A549 (cell line): ENCODE results near the gene DUSP28.

Experiments used
- MAFK ChIP-seq: fragments of 450-650 bp; IDR thresholded peaks from 2 replicates; pipeline ENCODE4 v1.6.1; 2014; ENCODE audit not compliant: partially characterized antibody
- PHF8 ChIP-seq: fragments of 200-600 bp; sonication (generic); IDR thresholded peaks from 2 replicates; pipeline ENCODE4 v1.6.1; 2016; ENCODE audit warnings: low read depth, mild to moderate bottlenecking, antibody characterized with exemption, moderate library complexity, borderline replicate concordance
- POLR2A ChIP-seq: IDR thresholded peaks from 2 replicates; pipeline ENCODE4 v1.6.1; 2012; ENCODE audit warnings: mild to moderate bottlenecking, low read length
- ZFP36 ChIP-seq: fragments of 450-650 bp; IDR thresholded peaks from 2 replicates; pipeline ENCODE4 v1.6.1; 2014; ENCODE audit warnings: borderline replicate concordance; ENCODE audit not compliant: partially characterized antibody
- ZNF302 ChIP-seq: fragments of 250-450 bp; sonication (Bioruptor Pico); IDR thresholded peaks from 2 replicates; pipeline ENCODE4 v1.9.0; 2021; ENCODE audit warnings: inconsistent platforms, mild to moderate bottlenecking, moderate library complexity
- TF ChIP-seq, protein P1 (sequence below): fragments of >200 bp; sonication (Bioruptor Twin); formaldehyde crosslinking; IDR thresholded peaks from 3 replicates; pipeline ENCODE4 v1.5.1; 2016
- TF ChIP-seq, protein P2 (sequence below): IDR thresholded peaks from 2 replicates; pipeline ENCODE4 v1.6.1; 2012
- TF ChIP-seq, protein P3 (sequence below): fragments of >200 bp; sonication (Bioruptor Twin); formaldehyde crosslinking; IDR thresholded peaks from 3 replicates; pipeline ENCODE4 v1.6.1; 2016
- TF ChIP-seq, protein P4 (sequence below): fragments of >200 bp; sonication (Bioruptor Twin); formaldehyde crosslinking; IDR thresholded peaks from 2 replicates; pipeline ENCODE4 v1.6.1; 2016
- TF ChIP-seq, protein P5 (sequence below): fragments of 200-600 bp; sonication (generic); IDR thresholded peaks from 2 replicates; pipeline ENCODE4 v1.6.1; 2016; ENCODE audit warnings: antibody characterized with exemption, mild to moderate bottlenecking, moderate library complexity
- TF ChIP-seq, protein P6 (sequence below): fragments of 250-450 bp; sonication (Bioruptor Pico); IDR thresholded peaks from 2 replicates; pipeline ENCODE4 v1.5.0; 2021; ENCODE audit warnings: mild to moderate bottlenecking, moderate library complexity, borderline replicate concordance

DNA sequence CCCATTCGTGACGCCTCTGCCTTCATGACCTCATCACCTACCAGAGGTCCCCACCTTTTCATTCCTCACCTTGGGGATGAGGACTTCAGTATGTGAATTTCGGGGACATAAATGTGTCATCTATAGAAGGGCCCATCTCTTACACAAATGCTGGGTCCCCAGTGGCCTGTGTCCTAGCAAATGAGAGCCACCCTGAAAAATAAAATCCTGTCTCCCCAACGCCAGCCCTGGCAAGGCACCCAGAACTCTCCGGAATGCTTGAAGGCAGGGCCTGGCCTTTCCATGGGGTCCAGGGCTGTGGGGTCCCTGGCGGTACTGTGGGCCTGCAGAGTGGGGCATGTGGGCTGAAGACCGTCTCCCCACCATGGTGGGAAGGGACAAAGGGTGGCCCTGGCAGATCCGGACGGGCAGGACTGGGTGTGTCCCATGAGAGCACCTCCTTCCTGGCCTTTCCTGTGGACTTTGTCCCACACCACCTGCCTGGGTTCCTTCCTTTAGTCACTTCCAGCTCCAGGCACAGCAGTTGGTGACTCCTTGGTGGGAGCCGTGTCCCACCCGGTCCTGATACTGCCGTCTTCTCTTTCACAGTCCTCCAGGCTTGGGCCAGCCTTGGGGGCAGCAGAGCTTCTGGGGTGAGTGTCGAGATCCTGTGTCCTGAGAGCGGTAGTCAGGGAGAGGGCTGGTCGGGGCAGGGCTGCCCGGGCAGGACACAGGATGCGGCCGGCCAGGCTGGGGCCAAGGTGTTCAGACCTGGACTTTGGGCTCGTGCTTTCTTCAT lies 45.0 kb downstream of the DUSP28 start:
- TF ChIP-seq, protein P1, sequence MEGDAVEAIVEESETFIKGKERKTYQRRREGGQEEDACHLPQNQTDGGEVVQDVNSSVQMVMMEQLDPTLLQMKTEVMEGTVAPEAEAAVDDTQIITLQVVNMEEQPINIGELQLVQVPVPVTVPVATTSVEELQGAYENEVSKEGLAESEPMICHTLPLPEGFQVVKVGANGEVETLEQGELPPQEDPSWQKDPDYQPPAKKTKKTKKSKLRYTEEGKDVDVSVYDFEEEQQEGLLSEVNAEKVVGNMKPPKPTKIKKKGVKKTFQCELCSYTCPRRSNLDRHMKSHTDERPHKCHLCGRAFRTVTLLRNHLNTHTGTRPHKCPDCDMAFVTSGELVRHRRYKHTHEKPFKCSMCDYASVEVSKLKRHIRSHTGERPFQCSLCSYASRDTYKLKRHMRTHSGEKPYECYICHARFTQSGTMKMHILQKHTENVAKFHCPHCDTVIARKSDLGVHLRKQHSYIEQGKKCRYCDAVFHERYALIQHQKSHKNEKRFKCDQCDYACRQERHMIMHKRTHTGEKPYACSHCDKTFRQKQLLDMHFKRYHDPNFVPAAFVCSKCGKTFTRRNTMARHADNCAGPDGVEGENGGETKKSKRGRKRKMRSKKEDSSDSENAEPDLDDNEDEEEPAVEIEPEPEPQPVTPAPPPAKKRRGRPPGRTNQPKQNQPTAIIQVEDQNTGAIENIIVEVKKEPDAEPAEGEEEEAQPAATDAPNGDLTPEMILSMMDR = no peak
- no peak for TF ChIP-seq POLR2A
- TF ChIP-seq MAFK = no peak
- TF ChIP-seq, protein P2, sequence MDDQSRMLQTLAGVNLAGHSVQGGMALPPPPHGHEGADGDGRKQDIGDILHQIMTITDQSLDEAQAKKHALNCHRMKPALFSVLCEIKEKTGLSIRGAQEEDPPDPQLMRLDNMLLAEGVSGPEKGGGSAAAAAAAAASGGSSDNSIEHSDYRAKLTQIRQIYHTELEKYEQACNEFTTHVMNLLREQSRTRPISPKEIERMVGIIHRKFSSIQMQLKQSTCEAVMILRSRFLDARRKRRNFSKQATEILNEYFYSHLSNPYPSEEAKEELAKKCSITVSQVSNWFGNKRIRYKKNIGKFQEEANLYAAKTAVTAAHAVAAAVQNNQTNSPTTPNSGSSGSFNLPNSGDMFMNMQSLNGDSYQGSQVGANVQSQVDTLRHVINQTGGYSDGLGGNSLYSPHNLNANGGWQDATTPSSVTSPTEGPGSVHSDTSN = no peak
- TF ChIP-seq, protein P3, sequence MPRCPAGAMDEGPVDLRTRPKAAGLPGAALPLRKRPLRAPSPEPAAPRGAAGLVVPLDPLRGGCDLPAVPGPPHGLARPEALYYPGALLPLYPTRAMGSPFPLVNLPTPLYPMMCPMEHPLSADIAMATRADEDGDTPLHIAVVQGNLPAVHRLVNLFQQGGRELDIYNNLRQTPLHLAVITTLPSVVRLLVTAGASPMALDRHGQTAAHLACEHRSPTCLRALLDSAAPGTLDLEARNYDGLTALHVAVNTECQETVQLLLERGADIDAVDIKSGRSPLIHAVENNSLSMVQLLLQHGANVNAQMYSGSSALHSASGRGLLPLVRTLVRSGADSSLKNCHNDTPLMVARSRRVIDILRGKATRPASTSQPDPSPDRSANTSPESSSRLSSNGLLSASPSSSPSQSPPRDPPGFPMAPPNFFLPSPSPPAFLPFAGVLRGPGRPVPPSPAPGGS = no peak
- TF ChIP-seq, protein P4, sequence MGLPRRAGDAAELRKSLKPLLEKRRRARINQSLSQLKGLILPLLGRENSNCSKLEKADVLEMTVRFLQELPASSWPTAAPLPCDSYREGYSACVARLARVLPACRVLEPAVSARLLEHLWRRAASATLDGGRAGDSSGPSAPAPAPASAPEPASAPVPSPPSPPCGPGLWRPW = no peak
- TF ChIP-seq ZNF302 (CRISPR knock-in tag) = no peak
- TF ChIP-seq PHF8 = no peak
- TF ChIP-seq ZFP36 = no peak
- TF ChIP-seq, protein P5, sequence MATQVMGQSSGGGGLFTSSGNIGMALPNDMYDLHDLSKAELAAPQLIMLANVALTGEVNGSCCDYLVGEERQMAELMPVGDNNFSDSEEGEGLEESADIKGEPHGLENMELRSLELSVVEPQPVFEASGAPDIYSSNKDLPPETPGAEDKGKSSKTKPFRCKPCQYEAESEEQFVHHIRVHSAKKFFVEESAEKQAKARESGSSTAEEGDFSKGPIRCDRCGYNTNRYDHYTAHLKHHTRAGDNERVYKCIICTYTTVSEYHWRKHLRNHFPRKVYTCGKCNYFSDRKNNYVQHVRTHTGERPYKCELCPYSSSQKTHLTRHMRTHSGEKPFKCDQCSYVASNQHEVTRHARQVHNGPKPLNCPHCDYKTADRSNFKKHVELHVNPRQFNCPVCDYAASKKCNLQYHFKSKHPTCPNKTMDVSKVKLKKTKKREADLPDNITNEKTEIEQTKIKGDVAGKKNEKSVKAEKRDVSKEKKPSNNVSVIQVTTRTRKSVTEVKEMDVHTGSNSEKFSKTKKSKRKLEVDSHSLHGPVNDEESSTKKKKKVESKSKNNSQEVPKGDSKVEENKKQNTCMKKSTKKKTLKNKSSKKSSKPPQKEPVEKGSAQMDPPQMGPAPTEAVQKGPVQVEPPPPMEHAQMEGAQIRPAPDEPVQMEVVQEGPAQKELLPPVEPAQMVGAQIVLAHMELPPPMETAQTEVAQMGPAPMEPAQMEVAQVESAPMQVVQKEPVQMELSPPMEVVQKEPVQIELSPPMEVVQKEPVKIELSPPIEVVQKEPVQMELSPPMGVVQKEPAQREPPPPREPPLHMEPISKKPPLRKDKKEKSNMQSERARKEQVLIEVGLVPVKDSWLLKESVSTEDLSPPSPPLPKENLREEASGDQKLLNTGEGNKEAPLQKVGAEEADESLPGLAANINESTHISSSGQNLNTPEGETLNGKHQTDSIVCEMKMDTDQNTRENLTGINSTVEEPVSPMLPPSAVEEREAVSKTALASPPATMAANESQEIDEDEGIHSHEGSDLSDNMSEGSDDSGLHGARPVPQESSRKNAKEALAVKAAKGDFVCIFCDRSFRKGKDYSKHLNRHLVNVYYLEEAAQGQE = no peak
- TF ChIP-seq, protein P6, sequence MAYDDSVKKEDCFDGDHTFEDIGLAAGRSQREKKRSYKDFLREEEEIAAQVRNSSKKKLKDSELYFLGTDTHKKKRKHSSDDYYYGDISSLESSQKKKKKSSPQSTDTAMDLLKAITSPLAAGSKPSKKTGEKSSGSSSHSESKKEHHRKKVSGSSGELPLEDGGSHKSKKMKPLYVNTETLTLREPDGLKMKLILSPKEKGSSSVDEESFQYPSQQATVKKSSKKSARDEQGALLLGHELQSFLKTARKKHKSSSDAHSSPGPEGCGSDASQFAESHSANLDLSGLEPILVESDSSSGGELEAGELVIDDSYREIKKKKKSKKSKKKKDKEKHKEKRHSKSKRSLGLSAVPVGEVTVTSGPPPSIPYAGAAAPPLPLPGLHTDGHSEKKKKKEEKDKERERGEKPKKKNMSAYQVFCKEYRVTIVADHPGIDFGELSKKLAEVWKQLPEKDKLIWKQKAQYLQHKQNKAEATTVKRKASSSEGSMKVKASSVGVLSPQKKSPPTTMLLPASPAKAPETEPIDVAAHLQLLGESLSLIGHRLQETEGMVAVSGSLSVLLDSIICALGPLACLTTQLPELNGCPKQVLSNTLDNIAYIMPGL (CRISPR knock-in tag) = no peak
